ENCODE results near the gene SLC5A2.

Gene SLC5A2

DNA sequence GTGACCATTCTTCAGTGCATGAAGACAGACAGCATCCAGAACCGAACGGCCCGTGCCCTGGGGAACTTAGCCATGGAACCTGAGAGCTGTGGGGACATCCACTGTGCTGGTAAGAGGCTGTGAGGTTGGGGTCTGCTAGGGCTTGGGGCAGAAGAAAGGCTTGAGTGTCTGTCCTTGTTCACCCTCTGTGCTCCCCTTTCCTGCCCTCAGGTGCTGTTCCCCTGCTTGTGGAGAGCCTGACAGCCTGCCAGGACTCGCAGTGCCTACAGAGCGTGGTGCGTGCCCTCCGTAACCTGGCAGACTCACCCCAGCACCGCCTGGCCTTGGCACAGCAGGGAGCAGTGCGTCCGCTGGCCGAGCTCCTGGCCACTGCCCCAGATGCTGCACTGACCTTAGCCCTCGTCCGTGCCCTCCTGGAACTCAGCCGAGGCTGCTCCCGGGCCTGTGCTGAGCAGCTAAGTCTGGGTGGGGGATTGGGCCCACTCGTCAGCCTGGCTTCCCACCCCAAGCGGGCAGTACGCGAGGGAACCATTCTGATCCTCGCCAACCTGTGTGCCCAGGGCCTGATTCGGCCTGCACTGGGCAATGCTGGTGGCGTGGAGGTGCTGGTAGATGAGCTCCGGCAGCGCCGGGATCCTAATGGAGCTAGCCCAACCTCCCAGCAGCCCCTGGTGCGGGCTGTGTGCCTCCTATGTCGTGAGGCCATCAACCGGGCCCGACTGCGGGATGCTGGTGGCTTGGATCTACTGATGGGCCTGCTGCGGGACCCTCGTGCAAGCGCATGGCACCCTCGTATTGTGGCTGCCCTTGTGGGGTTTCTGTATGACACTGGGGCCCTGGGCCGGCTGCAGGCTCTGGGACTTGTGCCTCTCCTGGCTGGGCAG lies 20.8 kb upstream of the SLC5A2 start:
- DNase-seq (ENCODE audit: low read depth) = no peak
- no peak for TF ChIP-seq CTCF (IDR thresholded peaks at IDR 0.05; ENCODE audit: insufficient read depth, low read depth, low read length, missing control alignments)
- no peak overlapping the region for H3K4me3 ChIP-seq (ENCODE audit: low read length)

DNA sequence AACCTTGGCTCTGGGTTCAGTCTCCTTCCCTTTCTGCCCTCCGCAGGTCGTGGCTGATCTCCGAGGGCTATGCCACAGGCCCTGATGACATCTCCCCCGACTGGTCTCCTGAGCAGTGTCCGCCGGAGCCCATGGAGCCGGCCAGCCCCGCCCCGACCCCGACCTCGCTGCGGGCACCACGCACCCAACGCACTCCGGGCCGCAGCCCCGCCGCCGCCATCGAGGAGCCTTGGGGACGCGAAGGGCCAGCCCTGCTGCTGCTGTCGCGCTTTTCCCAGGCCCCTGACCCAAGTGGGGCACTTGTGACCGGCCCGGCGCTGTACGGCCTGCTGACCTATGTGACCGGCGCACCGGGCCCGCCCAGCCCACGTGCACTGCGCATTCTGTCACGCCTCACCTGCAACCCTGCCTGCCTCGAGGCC lies 18.6 kb upstream of the SLC5A2 start:
- no peak for DNase-seq (ENCODE audit: low read depth)
- no peak for TF ChIP-seq CTCF (IDR thresholded peaks at IDR 0.05; ENCODE audit: insufficient read depth, low read depth, low read length, missing control alignments)
- no peak overlapping the region for H3K4me3 ChIP-seq (ENCODE audit: low read length)

DNA sequence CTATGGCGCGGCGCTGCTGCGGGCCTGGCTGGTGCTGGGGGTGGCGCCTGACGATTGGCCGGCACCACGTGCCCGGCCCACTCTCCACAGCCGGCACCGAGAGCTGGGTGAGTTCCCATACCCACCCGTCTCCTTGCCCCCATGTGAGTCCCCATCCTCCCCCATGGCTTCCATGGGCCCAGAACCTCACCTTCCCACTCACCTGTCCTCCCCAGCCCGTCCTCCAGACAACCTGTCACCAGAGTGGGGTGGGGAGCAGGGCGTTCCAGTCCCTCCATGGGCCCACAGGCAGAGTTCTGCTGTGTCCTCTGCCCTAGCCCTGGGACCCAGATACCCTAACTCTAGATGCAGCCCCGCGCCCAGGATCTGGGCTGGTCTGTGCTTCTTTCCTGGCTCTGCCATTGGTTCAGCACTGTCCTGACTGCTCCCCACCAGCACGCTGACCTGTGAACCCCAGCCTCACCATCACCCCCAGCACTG lies 18.1 kb upstream of the SLC5A2 start:
- no peak for DNase-seq (ENCODE audit: low read depth)
- no peak overlapping the region for H3K4me3 ChIP-seq (ENCODE audit: low read length)
- TF ChIP-seq CTCF (IDR thresholded peaks at IDR 0.05; ENCODE audit: insufficient read depth, low read depth, low read length, missing control alignments) = no peak

DNA sequence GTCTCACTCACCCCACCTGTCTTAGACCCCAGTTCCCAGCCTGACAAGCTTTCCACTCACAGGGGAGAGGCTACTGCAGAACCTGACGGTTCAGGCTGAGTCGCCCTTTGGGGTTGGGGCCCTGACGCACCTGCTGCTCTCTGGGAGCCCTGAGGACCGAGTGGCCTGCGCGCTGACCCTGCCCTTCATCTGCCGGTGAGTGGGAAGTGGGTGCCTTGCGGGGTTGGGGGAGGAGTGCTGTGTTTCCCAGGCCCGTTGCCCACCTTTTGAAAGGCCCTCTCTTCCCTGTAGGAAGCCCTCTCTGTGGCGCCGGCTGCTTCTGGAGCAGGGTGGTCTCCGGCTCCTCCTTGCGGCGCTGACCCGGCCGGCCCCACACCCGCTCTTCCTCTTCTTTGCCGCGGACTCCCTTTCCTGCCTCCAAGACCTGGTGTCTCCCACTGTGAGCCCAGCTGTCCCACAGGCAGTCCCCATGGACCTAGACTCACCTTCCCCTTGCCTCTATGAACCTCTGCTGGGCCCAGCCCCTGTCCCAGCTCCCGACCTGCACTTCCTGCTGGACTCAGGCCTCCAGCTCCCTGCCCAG lies 17.0 kb upstream of the SLC5A2 start:
- TF ChIP-seq CTCF (IDR thresholded peaks at IDR 0.05; ENCODE audit: insufficient read depth, low read depth, low read length, missing control alignments) = no peak
- no peak for DNase-seq (ENCODE audit: low read depth)
- H3K4me3 ChIP-seq (ENCODE audit: low read length) = no peak overlapping the region

GRCh38 chr16:31466381-31466841 lies 16.5 kb upstream of the SLC5A2 start:
- no peak overlapping the region for H3K4me3 ChIP-seq (ENCODE audit: low read length)
- no peak for TF ChIP-seq CTCF (IDR thresholded peaks at IDR 0.05; ENCODE audit: insufficient read depth, low read depth, low read length, missing control alignments)
- no peak for DNase-seq (ENCODE audit: low read depth)

- DNase-seq (ENCODE audit: low read depth) = no peak
These were observed 15.7 kb upstream of the SLC5A2 start for GRCh38 chr16:31467151-31467773.

More at GRCh38 chr16:31467151-31467773, 15.7 kb upstream of the SLC5A2 start:
- no peak for TF ChIP-seq CTCF (IDR thresholded peaks at IDR 0.05; ENCODE audit: insufficient read depth, low read depth, low read length, missing control alignments)
- no peak overlapping the region for H3K4me3 ChIP-seq (ENCODE audit: low read length)

All from epithelial cell of esophagus (primary cell).